Measurements from ENCODE around the gene KIRREL3. TPM values are rescaled to one million over a fixed set of nuclear protein-coding genes. Genes with fewer than 3 reads are reported as not detected.

Gene KIRREL3
- total RNA-seq, 1 experiment from 2014 or later = 0.44 TPM

GRCh38 chr11:126723665-126724045 lies 276.9 kb downstream of the KIRREL3 start:
- no peak for TF ChIP-seq CTCF (conservative IDR thresholded peaks at IDR 0.05; ENCODE audit: low read depth, low read length)
- no peak for TF ChIP-seq EZH2 (IDR thresholded peaks at IDR 0.05; ENCODE audit: low read length, unreplicated experiment)
- TF ChIP-seq EZH2phosphoT487 (IDR thresholded peaks at IDR 0.05; ENCODE audit: borderline replicate concordance, low read length) = no peak
- Histone ChIP-seq H3F3A (ENCODE audit: low read length, unreplicated experiment) (no peaks in the 10 kb centered on the region), H3K9me3 (ENCODE audit: low read length) (no peaks in the 10 kb centered on the region), H3K36me3 (ENCODE audit: low read depth, low read length) (no peaks in the 10 kb centered on the region), H3K79me2 (ENCODE audit: low read length) (no peaks in the 10 kb centered on the region), H3K4me1 (ENCODE audit: insufficient read depth, low read length) (no peaks in the 10 kb centered on the region), H3K27ac (ENCODE audit: low read length) (no peak overlapping the region), H3K4me3 (ENCODE audit: low read length) (no peak overlapping the region), H3K27me3 (ENCODE audit: low read length) (peaks cover 51% of the 10 kb centered on the region), H4K20me1 (ENCODE audit: low read length) (no peaks in the 10 kb centered on the region), H3K9ac (ENCODE audit: low read length) (no peak overlapping the region), H2AFZ (ENCODE audit: low read length) (no peak overlapping the region), H3K9me2 (replicated peaks; ENCODE audit: low read length) (no peaks in the 10 kb centered on the region), H3K4me2 (ENCODE audit: low read length) (no peak overlapping the region)
- ChIA-PET POLR2A (ENCODE audit: unreplicated experiment) (no interaction called here), CTCF (no interaction called here)
- DNase-seq (no peak), ATAC-seq (no peak)
- intact Hi-C loops (cut with micrococcal nuclease) = no loop called here
- no TSS peak for BruUV-seq (replicated peaks)

GRCh38 chr11:126722956-126723664 lies 277.5 kb downstream of the KIRREL3 start:
- DNase-seq (no peak), ATAC-seq (no peak)
- BruUV-seq (replicated peaks) = no TSS peak
- ChIA-PET CTCF (no interaction called here), POLR2A (ENCODE audit: unreplicated experiment) (no interaction called here)
- intact Hi-C loops (cut with micrococcal nuclease) = no loop called here
- Histone ChIP-seq H3K79me2 (ENCODE audit: low read length) (no peaks in the 10 kb centered on the region), H3F3A (ENCODE audit: low read length, unreplicated experiment) (no peaks in the 10 kb centered on the region), H3K27me3 (ENCODE audit: low read length) (peaks cover 56% of the 10 kb centered on the region), H3K9me2 (replicated peaks; ENCODE audit: low read length) (no peaks in the 10 kb centered on the region), H3K9me3 (ENCODE audit: low read length) (no peaks in the 10 kb centered on the region), H3K9ac (ENCODE audit: low read length) (no peak overlapping the region), H3K27ac (ENCODE audit: low read length) (no peak overlapping the region), H2AFZ (ENCODE audit: low read length) (no peak overlapping the region), H3K36me3 (ENCODE audit: low read depth, low read length) (no peaks in the 10 kb centered on the region), H3K4me1 (ENCODE audit: insufficient read depth, low read length) (no peaks in the 10 kb centered on the region), H4K20me1 (ENCODE audit: low read length) (no peaks in the 10 kb centered on the region), H3K4me3 (ENCODE audit: low read length) (no peak overlapping the region), H3K4me2 (ENCODE audit: low read length) (no peak overlapping the region)
- TF ChIP-seq EZH2phosphoT487 (IDR thresholded peaks at IDR 0.05; ENCODE audit: borderline replicate concordance, low read length) (no peak), EZH2 (IDR thresholded peaks at IDR 0.05; ENCODE audit: low read length, unreplicated experiment) (no peak), CTCF (conservative IDR thresholded peaks at IDR 0.05; ENCODE audit: low read depth, low read length) (no peak)

GRCh38 chr11:126722006-126722736 lies 278.4 kb downstream of the KIRREL3 start:
- Histone ChIP-seq H3K4me3 (ENCODE audit: low read length) (no peak overlapping the region), H3K27ac (ENCODE audit: low read length) (no peak overlapping the region), H3K9me3 (ENCODE audit: low read length) (no peaks in the 10 kb centered on the region), H3K4me1 (ENCODE audit: insufficient read depth, low read length) (no peaks in the 10 kb centered on the region), H3K4me2 (ENCODE audit: low read length) (no peak overlapping the region), H3K79me2 (ENCODE audit: low read length) (no peaks in the 10 kb centered on the region), H3K9ac (ENCODE audit: low read length) (no peak overlapping the region), H3K9me2 (replicated peaks; ENCODE audit: low read length) (no peaks in the 10 kb centered on the region), H3K36me3 (ENCODE audit: low read depth, low read length) (no peaks in the 10 kb centered on the region), H2AFZ (ENCODE audit: low read length) (no peak overlapping the region), H3K27me3 (ENCODE audit: low read length) (peaks cover 61% of the 10 kb centered on the region), H4K20me1 (ENCODE audit: low read length) (no peaks in the 10 kb centered on the region), H3F3A (ENCODE audit: low read length, unreplicated experiment) (no peaks in the 10 kb centered on the region)
- intact Hi-C loops (cut with micrococcal nuclease) = no loop called here
- DNase-seq (no peak), ATAC-seq (no peak)
- no TSS peak for BruUV-seq (replicated peaks)
- no peak for TF ChIP-seq EZH2phosphoT487 (IDR thresholded peaks at IDR 0.05; ENCODE audit: borderline replicate concordance, low read length)
- TF ChIP-seq EZH2 (IDR thresholded peaks at IDR 0.05; ENCODE audit: low read length, unreplicated experiment) = no peak
- TF ChIP-seq CTCF (conservative IDR thresholded peaks at IDR 0.05; ENCODE audit: low read depth, low read length) = no peak
- ChIA-PET CTCF (no interaction called here), POLR2A (ENCODE audit: unreplicated experiment) (no interaction called here)

Measured in PC-3 (cell line).